ENCODE results near the gene DIPK2A. TPM values are rescaled to one million over a fixed set of nuclear protein-coding genes. Genes with fewer than 3 reads are reported as not detected.

Gene DIPK2A
- total RNA-seq, 1 experiment from 2014 or later: 22.0 TPM

DNA sequence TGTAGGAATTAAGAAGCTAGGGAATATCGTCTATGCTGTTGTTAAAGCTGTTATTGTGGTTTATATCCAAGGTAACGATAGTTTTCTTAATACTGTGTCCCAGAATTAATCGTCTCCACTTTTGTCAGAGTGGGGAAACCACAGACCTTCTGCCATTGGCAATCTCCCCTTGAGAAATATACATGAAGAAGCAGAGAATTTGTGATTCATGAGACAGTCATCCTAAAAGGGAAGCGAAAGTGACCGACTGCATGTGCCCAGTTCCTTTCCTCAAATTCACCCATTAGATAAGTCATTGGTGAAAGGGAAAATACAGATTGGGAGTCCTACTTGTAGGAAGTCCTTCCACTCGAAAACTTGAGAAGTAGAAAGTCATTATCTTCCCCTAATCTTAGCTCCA, 26.6 kb downstream of the DIPK2A start:
- Histone ChIP-seq H2BK15ac (ENCODE audit: low read depth, low read length) (no peak overlapping the region), H4K5ac (ENCODE audit: insufficient read length, low read depth, low read length) (no peak overlapping the region), H3K4me1 (ENCODE audit: insufficient read depth, low read length) (no peaks in the 10 kb centered on the region), H2AK5ac (ENCODE audit: insufficient read length, low read length) (no peak overlapping the region), H2BK12ac (ENCODE audit: insufficient read length, low read depth, low read length) (no peak overlapping the region), H3K9me3 (ENCODE audit: control insufficient read depth, low read depth, low read length) (no peaks in the 10 kb centered on the region), H3T11ph (ENCODE audit: low read length) (no peak overlapping the region), H3K23ac (ENCODE audit: insufficient read length, low read depth, low read length) (no peak overlapping the region), H4K8ac (replicated peaks; ENCODE audit: insufficient read length, low read depth, low read length) (no peak overlapping the region), H2AFZ (ENCODE audit: low read length) (no peak overlapping the region), H3K18ac (ENCODE audit: insufficient read length, low read depth, low read length) (no peak overlapping the region), H4K91ac (ENCODE audit: insufficient read length, low read depth, low read length) (no peak overlapping the region), H3K79me2 (ENCODE audit: insufficient read depth, low read length) (no peaks in the 10 kb centered on the region; the same call in 1 of the 2 replicates), H3K9ac (ENCODE audit: extremely low read depth, insufficient read length, low read length) (no peak overlapping the region), H3K56ac (ENCODE audit: insufficient read length, low read depth, low read length) (no peak overlapping the region), H2BK20ac (ENCODE audit: low read depth, low read length, poor library complexity, severe bottlenecking) (no peak overlapping the region), H3K4ac (ENCODE audit: low read depth, low read length) (no peak overlapping the region), H3K27ac (ENCODE audit: insufficient read length, low read depth, low read length) (no peak overlapping the region), H3K79me1 (ENCODE audit: insufficient read depth, low read depth, low read length, poor library complexity, severe bottlenecking) (no peaks in the 10 kb centered on the region), H2BK5ac (ENCODE audit: insufficient read length, low read length) (no peak overlapping the region), H4K20me1 (ENCODE audit: control insufficient read depth, insufficient read depth, insufficient read length) (no peaks in the 10 kb centered on the region), H3K4me2 (ENCODE audit: insufficient read depth, insufficient read length, low read length) (no peak overlapping the region), H3K14ac (ENCODE audit: insufficient read depth, low read length) (no peak overlapping the region), H3K27me3 (ENCODE audit: insufficient read depth, low read length) (no peaks in the 10 kb centered on the region), H2BK120ac (ENCODE audit: low read depth, low read length, poor library complexity, severe bottlenecking) (no peak overlapping the region), H3K23me2 (ENCODE audit: insufficient read length, low read depth, low read length, poor library complexity, severe bottlenecking) (no peaks in the 10 kb centered on the region)
- Mint-ChIP-seq H3K4me1 (no peaks in the 10 kb centered on the region), H3K27me3 (ENCODE audit: low read depth) (no peaks in the 10 kb centered on the region), H3K4me3 (no peak overlapping the region), H3K9me3 (no peaks in the 10 kb centered on the region), H3K27ac (no peak overlapping the region), H3K36me3 (ENCODE audit: insufficient read depth in 1 of 3, low read depth in 3 of 3) (peaks cover 3 to 4% (median 4%) of the 10 kb centered on the region in 3 experiments; a peak in 5 of 7 replicates)
- WGBS (ENCODE audit: extremely low coverage, insufficient read length, low lambda C conversion rate): no CpG with 5 or more reads among the region's 6 CpGs
- DNase-seq: no peak
- TF ChIP-seq, protein P1, sequence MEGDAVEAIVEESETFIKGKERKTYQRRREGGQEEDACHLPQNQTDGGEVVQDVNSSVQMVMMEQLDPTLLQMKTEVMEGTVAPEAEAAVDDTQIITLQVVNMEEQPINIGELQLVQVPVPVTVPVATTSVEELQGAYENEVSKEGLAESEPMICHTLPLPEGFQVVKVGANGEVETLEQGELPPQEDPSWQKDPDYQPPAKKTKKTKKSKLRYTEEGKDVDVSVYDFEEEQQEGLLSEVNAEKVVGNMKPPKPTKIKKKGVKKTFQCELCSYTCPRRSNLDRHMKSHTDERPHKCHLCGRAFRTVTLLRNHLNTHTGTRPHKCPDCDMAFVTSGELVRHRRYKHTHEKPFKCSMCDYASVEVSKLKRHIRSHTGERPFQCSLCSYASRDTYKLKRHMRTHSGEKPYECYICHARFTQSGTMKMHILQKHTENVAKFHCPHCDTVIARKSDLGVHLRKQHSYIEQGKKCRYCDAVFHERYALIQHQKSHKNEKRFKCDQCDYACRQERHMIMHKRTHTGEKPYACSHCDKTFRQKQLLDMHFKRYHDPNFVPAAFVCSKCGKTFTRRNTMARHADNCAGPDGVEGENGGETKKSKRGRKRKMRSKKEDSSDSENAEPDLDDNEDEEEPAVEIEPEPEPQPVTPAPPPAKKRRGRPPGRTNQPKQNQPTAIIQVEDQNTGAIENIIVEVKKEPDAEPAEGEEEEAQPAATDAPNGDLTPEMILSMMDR (conservative IDR thresholded peaks at IDR 0.05): no peak

Data from H9 (cell line).